ENCODE results near the gene ELN.

The ELN gene

DNA sequence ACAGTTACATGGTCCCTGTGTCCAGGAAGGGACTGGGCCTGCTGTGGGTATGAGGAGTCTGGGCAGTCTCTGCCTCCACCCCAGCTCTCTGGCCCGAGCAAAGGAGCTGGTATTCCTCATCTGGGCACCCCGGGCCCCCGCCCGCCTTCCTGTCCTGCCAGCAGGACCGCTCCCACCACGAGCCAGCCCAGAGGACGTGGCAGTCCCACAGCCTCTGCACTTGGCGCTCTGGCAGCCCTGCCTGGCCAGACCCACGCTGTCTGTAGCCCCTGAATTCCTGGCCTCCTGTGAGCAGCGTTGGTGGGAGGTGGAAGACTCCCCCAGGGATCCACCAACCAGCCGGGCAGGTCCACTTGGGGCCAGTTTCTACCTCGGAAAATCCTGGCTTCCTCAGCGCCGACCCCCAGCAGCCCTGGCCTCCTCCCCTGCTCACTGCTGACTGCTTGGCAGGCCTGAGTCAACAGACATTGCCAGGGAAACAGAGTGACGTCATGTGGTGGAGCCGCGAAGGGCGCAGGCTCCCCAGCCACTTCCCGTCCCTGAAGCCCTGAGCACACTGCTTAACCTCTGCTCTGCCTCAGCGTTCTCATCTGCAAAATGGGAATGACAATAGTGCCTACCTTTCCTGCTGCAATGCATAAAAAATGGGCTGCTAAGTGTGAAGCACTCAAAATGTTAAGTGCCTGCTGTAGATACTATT, 34.0 kb downstream of the ELN start:
- no peak for DNase-seq (ENCODE audit: low read depth, low spot score)

DNA sequence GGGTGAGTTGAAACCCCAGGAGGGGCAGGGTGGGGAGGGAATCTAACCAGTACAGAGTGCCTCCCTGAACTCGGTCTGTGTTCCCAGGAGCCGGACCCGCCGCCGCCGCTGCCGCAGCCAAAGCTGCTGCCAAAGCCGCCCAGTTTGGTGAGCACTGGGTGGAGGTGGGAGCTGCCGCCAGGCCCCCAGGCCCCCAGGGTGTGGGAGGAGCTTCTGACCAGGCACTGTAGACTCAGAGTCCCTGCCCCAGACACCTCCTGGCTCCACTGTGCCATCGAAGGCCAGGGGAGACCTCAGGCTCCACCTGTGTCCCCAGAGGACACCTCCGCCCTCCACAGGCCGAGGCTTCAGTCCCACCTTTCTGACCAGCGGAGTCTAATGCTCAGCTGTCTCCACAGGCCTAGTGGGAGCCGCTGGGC, 35.3 kb downstream of the ELN start:
- no peak for DNase-seq (ENCODE audit: low read depth, low spot score)

DNA sequence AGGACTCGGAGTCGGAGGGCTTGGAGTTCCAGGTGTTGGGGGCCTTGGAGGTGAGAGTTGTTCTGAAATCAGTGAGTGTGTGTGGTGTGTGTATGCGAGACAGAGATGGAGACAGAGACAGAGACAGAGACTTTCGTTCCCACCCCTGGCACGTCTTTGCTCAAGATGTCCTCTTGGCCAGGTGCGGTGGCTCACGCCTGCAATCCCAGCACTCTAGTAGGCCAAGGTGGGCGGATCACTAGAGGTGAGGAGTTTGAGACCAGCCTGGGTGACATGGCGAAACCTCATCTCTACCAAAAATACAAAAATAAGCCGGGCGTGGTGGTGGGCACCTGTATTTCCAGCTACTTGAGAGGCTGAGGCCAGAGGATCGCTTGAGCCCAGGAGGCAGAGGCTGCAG, 35.7 kb downstream of the ELN start:
- DNase-seq (ENCODE audit: low read depth, low spot score) = no peak

DNA sequence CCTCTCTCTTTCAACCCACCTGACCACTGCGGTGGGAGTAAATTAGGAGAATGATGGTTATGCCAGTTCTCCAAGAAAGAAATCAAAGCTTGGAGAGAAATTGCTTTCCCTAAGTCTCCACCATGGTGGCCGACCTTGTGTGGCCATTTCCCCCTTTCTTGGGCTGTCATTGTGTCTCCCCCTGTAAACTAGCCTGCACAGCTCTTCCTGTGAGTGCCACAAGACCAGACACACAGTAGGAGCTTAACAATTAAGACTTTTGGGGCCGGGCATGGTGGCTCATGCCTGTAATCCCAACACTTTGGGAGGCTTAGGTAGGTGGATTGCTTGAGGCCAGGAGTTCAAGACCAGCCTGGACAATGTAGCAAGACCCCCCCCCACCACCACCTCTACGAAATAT, 36.7 kb downstream of the ELN start:
- DNase-seq (ENCODE audit: low read depth, low spot score) = no peak

DNA sequence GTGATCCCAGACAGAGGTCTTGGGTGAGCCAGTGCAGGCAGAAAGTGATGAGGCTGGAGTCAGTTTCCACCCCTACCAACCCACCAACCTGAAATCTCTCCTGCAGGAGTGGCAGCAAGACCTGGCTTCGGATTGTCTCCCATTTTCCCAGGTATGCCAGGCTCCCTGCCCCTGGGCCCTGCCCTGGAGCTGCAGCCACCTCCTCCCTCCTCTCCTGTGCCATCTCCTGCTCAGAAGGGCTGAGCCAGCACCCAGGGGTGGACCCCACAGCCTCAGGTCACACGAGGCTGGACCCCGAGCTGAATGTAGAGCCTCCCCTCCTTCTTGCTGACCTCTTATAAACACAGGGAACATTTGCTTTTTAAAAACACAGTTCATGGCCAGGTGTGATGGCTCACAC, 38.7 kb downstream of the ELN start:
- DNase-seq (ENCODE audit: low read depth, low spot score) = no peak

DNA sequence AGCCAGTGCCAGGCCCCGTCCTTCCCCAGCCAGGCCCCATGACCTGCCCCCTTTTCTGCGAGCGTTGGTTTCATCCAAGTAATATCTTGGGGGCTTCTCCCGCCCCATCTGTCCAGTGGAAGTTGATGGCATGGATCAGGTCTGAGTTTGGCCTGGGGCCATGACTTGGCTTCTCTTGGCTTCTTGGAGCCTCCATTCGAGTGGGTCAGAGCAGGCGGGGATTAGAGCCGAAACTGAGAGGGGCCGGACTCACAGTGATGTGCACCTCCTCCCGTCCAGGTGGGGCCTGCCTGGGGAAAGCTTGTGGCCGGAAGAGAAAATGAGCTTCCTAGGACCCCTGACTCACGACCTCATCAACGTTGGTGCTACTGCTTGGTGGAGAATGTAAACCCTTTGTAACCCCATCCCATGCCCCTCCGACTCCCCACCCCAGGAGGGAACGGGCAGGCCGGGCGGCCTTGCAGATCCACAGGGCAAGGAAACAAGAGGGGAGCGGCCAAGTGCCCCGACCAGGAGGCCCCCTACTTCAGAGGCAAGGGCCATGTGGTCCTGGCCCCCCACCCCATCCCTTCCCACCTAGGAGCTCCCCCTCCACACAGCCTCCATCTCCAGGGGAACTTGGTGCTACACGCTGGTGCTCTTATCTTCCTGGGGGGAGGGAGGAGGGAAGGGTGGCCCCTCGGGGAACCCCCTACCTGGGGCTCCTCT, 40.6 kb downstream of the ELN start:
- no peak for DNase-seq (ENCODE audit: low read depth, low spot score)

DNA sequence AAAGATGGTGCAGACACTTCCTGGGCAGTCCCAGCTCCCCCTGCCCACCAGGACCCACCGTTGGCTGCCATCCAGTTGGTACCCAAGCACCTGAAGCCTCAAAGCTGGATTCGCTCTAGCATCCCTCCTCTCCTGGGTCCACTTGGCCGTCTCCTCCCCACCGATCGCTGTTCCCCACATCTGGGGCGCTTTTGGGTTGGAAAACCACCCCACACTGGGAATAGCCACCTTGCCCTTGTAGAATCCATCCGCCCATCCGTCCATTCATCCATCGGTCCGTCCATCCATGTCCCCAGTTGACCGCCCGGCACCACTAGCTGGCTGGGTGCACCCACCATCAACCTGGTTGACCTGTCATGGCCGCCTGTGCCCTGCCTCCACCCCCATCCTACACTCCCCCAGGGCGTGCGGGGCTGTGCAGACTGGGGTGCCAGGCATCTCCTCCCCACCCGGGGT, 41.1 kb downstream of the ELN start:
- DNase-seq (ENCODE audit: low read depth, low spot score) = no peak

DNA sequence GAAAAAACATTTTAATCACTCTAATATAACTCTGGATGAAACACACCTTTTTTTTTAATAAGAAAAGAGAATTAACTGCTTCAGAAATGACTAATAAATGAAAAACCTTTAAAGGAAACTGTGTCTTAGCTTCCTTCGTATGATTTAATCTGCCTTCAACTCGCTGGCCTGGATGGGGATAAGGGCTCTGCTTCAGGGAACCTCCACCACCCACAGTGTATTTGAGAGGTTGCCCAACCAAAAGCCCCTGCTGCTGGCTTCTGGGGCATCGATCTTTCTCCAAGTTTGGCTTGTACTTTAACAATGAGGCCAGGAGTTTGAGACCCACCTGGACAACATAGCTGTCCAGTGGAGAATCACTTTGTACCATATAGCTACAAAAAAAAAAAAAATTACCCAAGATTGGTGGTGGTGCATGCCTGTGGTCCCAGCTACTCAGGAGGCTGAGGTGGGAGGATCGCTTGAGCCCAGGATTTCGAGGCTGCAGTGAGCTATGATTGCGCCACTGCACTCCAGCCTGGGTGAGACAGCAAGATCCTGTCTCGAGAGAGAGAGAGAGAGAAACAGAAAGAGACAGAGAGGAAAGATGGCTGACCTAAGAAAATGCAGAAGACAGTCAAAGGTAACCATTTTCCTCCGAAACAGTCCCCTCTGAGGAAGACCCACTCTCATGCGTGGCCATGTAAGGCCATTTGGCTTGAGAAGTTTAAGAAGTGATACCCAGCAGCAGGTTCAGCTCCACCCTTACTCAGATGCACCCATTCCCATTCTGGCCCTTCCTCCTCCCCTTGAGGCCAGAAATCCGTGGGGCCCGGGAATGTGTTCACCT, 42.0 kb downstream of the ELN start:
- DNase-seq (ENCODE audit: low read depth, low spot score) = no peak

DNA sequence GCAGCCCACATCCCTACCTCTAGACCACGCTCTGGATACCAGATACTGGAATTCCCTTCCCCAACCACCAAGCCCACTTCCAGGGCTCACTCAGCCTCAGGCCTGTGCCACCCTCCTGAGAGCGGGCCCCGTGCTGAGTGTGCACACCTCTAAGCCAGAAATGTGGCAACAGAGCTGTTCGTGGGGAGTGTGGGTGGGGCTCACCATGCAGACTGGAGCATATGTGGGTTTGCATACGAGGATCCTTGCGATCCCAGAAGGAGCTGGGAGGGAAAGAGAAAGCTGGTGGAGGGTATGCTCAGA, 42.6 kb downstream of the ELN start:
- DNase-seq (ENCODE audit: low read depth, low spot score) = no peak

DNA sequence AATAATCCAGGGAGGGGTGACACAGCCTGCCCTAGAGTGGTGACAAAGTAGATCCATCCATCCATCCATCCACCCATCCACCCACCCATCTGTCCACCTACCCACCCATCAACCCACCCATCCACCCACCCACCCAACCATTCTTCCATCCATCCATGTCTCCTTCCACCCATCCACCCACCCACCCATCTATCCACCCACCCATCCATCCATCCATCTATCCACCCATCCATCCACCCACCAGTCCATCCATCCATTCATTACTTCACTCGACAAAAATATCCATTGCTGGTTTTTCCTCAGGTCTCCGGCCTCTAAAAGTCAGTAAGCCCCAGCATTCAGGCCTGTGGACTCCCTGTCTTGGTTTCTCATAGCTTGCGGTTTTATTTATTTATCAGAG, 43.1 kb downstream of the ELN start:
- DNase-seq (ENCODE audit: low read depth, low spot score) = no peak

DNA sequence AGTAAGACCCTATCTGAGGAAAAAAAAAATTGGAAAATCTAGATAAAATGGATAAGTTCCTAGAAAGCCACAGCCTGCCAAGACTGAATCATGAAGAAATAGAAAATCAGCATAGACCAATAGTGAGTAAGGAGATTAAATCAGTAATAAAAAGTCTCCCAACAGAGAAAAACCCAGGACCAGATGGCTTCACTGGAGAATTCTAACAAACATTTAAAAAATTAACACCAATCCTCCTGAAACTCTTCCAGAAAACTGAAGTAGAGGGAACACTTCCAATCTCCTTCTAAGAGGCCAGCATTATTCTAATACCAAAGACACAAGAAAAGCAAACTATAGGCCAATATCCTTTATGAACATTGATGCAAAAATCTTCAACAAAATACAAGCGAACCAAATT, 46.8 kb downstream of the ELN start:
- no peak for DNase-seq (ENCODE audit: low read depth, low spot score)

DNA sequence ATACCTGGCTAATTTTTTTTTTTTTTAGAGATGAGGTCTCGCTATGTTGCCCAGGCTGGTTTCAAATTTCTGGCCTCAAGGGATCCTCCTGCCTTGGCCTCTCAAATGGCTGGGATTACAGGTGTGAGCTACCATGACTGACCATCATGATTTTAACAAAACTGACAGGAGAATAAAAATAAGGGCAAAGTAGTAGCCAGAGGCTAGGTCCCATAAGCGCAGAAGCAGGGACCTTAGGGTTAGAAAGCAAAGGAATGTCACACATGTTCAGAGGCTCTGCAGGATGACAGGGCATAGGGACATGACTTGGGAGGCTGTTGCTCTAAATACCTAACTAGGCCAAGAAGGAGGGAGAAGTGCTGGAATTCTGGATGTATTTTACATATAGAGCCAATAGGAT, 50.5 kb downstream of the ELN start:
- DNase-seq (ENCODE audit: low read depth, low spot score) = no peak

DNA sequence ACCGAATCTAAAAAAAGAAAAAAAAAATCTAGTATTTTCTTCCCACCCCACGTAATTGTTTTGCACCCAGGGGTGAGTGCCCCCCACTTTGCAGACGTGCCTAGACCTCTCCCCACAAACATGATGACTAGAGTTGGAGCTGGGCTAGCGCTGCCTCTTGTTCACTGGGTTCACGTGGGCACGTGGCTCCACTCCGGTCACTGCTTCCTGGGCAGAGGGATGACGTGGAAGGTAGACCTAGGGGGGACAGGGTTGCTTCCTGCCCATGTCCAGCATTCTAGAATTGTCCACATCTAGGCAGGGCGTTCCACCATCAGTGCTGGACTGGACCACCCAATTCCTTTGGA, 54.8 kb downstream of the ELN start:
- no peak for DNase-seq (ENCODE audit: low read depth, low spot score)

DNA sequence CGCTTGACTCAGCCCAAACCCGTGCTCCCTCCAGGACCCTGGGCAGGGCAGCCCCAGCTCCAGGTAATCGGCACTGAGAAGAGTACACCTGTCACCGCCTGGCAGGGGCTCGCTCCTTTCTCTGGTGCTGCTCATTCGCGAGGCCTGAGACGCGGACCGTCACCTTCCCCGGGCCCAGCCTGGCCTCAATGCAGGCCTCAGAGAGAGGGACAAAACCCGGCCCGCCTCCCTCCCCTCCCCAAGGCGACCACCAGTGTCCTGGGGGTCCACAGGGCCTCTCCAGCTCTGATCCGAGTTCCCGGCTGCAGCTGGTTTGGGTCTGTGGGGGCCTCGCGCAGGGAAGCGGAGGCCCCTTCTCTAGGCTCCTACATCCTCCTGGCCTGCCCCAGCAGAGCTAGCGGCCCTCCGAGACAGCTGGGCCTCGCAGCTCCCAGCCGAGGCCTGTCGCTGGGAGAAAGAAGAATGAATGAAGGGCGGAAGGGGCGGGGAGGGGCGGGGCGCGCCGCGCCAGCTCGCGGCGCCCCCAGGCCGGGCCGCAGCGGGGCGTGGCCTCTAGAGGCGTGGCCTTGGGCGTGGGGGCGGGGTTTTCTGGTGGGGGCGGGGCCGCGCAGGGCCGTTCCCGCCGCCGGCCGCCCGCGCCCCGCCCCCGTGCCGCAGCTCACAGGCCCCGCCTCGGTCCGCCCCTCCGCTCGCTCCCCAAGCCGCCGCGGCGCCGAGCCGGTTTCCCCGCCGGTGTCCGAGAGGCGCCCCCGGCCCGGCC, 55.3 kb downstream of the ELN start, which contains the start of gene LIMK1:
TSS of gene LIMK1 (plus strand) at position 688 of the 760 bp plus-strand sequence. CDS start 187 bp downstream, outside the sequence.
- peak; percentile 43 for DNase-seq (ENCODE audit: low read depth, low spot score)

DNA sequence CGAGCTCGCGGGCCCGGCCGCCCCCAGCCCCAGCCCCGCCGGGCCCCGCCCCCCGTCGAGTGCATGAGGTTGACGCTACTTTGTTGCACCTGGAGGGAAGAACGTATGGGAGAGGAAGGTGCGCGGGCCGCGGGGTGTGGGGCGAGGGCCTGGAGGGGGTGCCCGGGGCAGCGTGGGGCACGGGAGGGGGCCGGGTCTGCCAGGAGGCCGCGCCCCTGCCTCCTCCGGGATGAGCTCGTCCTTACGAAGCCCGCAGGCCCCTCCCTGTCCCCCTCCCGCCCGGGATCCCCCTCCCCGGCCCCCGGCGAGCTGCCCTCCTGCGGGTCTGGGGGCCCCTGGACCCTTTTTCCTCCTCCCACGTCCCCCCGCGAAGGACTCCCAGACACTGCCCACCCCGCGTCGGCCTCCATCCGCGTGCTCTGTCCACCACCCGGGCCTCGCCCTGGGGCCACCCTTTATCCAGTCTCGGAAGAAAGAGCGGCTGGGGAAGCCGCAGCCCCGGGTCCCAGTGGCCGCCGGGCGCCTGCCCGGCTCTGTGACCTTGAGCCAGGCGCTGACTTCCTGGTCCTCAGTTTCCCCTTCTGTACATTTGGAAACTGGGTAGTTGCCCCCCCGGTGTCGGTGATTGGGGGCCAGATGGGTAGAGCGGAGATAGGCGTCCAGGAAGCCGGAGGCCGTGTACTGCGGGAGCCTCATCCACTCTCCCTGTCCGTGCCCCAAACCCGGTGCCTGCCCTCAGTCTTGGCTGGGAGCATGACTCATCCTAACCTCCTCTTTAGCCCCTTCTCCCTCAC, 56.2 kb downstream of the ELN start:
- peak; percentile 26 for DNase-seq (ENCODE audit: low read depth, low spot score)

DNA sequence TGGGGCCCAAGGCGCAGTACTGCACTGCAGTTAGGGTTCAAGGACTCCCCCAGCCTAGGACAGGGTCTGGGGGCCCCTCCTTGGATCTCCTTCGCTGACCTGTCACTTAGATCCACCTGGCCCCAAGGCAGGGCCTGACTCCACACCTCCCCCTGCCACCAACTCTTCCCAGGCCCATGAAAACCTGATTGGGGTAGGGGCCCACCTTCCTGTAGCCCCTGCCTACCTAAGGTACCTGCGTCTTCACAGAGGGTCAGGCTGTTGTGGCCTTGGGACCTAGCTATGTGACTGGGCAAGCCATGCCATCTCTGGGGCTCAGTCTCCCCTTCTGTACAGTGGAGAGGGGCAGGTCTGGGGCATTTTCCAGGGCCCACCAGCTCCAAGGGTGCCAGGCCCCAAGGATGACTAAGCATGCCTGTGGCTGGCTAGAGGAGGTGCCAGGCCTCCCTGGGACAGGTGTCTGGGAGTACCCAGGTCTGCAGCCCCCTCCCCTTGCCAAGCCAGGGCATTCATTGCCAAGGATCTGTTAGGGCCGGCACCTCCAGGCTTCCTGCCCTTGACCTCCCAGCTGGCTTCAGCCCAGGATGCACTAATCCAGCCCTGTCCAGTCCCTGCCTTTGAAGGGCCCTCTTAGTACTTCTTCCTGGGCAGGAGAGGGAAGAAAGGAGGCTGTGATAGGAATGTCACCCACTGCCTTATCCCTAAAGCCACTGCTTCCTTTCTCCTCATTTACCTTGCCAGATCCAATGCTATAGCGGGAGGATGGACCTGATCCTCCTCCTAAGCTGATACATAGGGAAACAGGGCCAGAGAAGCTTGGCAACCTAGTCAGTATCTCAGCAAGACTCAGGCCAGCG, 57.0 kb downstream of the ELN start:
- DNase-seq (ENCODE audit: low read depth, low spot score) = no peak

DNA sequence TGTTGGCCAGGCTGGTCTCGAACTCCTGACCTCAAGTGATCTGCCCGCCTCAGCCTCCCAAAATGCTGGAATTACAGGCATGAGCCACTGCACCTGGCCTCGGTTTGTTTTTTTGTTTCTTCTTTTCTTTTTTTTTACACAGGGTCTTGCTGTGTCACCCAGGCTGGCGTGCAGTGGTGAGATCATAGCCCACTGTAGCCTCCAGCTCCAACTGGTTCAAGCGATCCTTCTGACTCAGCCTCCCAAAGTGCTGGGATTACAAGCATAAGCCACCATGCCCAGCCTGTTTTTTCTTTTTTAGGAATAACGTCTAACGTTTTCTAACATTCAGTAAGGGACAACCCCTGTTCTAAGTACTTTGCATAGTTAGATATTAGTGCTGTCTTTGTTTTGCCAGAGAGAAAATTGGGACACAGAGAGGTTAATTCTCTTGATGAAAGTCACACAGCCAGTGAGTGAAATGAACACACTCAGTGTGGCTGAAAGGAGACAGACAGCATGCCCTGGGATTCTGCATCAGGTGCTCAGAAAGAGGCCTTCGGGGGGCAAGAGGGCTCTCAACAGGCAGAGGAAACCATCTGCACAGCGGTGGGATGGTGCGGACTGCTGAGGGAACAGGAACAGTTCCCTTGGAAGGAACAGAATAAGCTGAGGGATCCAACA, 59.9 kb downstream of the ELN start:
- no peak for DNase-seq (ENCODE audit: low read depth, low spot score)

DNA sequence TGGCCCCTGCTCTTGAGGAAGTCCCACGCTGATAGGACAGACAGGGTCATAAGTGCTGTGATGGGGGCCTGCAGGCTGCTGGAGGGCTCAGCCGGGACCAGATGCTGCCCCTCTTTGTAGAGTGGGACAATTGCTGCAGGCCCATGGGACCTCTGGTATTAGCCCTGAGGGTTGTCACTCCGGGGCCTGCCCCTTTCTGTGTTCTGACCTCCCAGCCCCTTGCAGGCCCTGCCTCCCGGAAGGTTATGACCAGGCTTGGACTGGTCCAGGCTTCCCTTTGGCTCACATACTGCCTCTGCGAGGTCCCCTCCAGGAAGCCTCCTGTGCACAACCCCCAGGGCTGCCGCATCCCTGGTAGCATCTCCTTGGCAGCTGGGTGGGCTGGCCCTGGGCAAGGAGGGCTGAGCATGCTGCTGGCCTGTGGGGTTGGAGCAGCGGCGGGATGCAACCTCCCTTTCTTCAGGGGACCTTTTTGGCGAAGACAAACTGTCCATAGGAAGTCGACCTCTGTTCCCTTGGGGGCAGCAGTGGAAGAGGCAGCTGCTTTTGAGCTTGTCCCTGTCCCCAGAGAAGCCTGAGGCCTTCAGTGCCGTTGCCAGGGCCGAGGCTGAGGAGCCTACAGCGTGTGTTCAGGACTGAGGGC, 64.5 kb downstream of the ELN start:
- no peak for DNase-seq (ENCODE audit: low read depth, low spot score)

DNA sequence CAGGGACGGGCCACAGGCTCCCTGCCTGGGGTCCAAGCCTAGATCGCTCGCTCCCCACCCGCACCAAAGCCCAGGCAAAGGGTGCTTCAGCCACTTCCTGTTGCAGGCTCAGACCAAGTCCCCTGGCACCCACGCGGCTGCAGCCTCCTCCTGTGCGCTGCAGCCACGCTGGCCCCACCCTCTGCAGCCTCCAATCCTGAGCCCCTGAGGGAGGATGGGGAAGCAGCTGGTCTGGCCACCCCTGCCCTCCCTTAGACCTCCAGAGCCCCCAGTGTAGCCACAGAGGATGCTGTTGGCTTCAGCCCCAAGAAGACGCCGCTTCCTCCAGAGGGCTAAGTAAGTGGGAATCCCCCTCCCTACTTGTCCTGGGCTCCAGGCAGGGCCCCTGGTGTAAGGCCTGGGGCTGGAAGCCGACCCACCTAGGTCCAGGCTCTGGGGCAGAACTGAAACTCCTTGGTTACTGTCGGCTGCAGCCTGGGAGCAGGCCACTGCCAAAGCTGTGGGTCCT, 65.0 kb downstream of the ELN start:
- no peak for DNase-seq (ENCODE audit: low read depth, low spot score)

Data from activated naive CD8-positive, alpha-beta T cell treated with anti-CD3 and anti-CD28 coated beads, Interleukin-2, amount 50 U/mL, for 16 hours (primary cell).